B cell (primary cell): ENCODE results near the gene NEUROD6.

Source experiments
- CTCF ChIP-seq: fragments of 200-600 bp; IDR thresholded peaks from one replicate; pipeline ENCODE4 v1.8.0; 2022; ENCODE audit warnings: antibody characterized with exemption, mild to moderate bottlenecking
- EZH2 ChIP-seq: IDR thresholded peaks from 2 replicates; pipeline ENCODE4 v1.6.1; 2012; ENCODE audit warnings: borderline replicate concordance, low read depth, mild to moderate bottlenecking, moderate library complexity, low read length; ENCODE audit not compliant: insufficient read depth, poor library complexity, severe bottlenecking

- no peak for TF ChIP-seq CTCF
- no peak for TF ChIP-seq EZH2
Observed at GRCh38 chr7:31316876-31317275, 23.6 kb downstream of the NEUROD6 start.
